GM20000 (cell line): Measurements from ENCODE around the gene CCDC91.

ENCODE experiments used
- DNase-seq: peaks from one replicate; pipeline ENCODE4 v3.0.0; 2012; ENCODE audit warnings: low spot score
- CTCF ChIP-seq: IDR thresholded peaks from 2 replicates; pipeline ENCODE4 v1.5.1; 2012; ENCODE audit warnings: mild to moderate bottlenecking, control low read depth; ENCODE audit errors: extremely low read depth, missing control alignments

The CCDC91 gene

GRCh38 chr12:28424965-28425364 is 234.7 kb downstream of the CCDC91 start:
- DNase-seq: no peak
- TF ChIP-seq CTCF: no peak

GRCh38 chr12:28425526-28425925 is 235.3 kb downstream of the CCDC91 start:
- no peak for TF ChIP-seq CTCF
- DNase-seq: no peak

GRCh38 chr12:28427046-28427445 is 236.8 kb downstream of the CCDC91 start:
- DNase-seq: no peak
- no peak for TF ChIP-seq CTCF

- no peak for DNase-seq
- TF ChIP-seq CTCF: no peak
These were observed 249.9 kb downstream of the CCDC91 start for GRCh38 chr12:28440081-28440608.

GRCh38 chr12:28442101-28442500 is 251.8 kb downstream of the CCDC91 start:
- no peak for DNase-seq
- TF ChIP-seq CTCF: no peak

- TF ChIP-seq CTCF: no peak
- DNase-seq: no peak
These were observed 253.1 kb downstream of the CCDC91 start for GRCh38 chr12:28443337-28443736.

- no peak for DNase-seq
- no peak for TF ChIP-seq CTCF
These were observed 255.8 kb downstream of the CCDC91 start for GRCh38 chr12:28446031-28446430.

GRCh38 chr12:28453686-28454085 is 263.4 kb downstream of the CCDC91 start:
- DNase-seq: no peak
- no peak for TF ChIP-seq CTCF
